ENCODE results near the gene STK35. TPM values are rescaled to one million over a fixed set of nuclear protein-coding genes. Genes with fewer than 3 reads are reported as not detected.

STK35 gene
- total RNA-seq, 1 donor from 2014 or later, result 21.8 TPM

GRCh38 chr20:2093883-2094282, 7.7 kb upstream of the STK35 start:
- Histone ChIP-seq H3K27me3 (no peaks in the 10 kb centered on the region), H3K9me3 (ENCODE audit: low read depth) (no peaks in the 10 kb centered on the region), H3K36me3 (no peaks in the 10 kb centered on the region), H3F3A (ENCODE audit: low read depth) (peaks cover 17% of the 10 kb centered on the region), H3K9ac (no peak overlapping the region), H2AFZ (replicated peaks) (no peak overlapping the region), H3K79me2 (ENCODE audit: low read depth) (no peaks in the 10 kb centered on the region), H4K20me1 (ENCODE audit: low read depth) (no peaks in the 10 kb centered on the region), H3K4me1 (peaks cover 7% of the 10 kb centered on the region), H3K4me2 (no peak overlapping the region), H3K4me3 (no peak overlapping the region), H3K27ac (no peak overlapping the region)
- Mint-ChIP-seq H3K4me3 (no peak overlapping the region), H3K27ac (no peak overlapping the region), H3K27me3 (ENCODE audit: insufficient read depth, low read depth) (peaks cover 6% of the 10 kb centered on the region), H3K9me3 (no peaks in the 10 kb centered on the region), H3K4me1 (peaks cover 10% of the 10 kb centered on the region), H3K36me3 (no peaks in the 10 kb centered on the region)
- peak; percentile 8 for DNase-seq (ENCODE audit: low spot score)
- TF ChIP-seq EZH2 (IDR thresholded peaks at IDR 0.05), result no peak
- TF ChIP-seq EZH2phosphoT487 (IDR thresholded peaks at IDR 0.05), result no peak
- TF ChIP-seq CTCF (IDR thresholded peaks at IDR 0.05), result no peak

GRCh38 chr20:2101865-2102584, 398 bp downstream of the STK35 start:
- Mint-ChIP-seq H3K9me3 (no peaks in the 10 kb centered on the region), H3K4me1 (peaks cover 37% of the 10 kb centered on the region), H3K27me3 (ENCODE audit: insufficient read depth, low read depth) (peaks cover 3% of the 10 kb centered on the region), H3K27ac (peak overlapping the region; percentile 100), H3K36me3 (peaks cover 17% of the 10 kb centered on the region), H3K4me3 (peak overlapping the region; percentile 94)
- Histone ChIP-seq H2AFZ (replicated peaks) (peak overlapping the region; percentile 91), H4K20me1 (ENCODE audit: low read depth) (peaks cover 41% of the 10 kb centered on the region), H3K4me1 (peaks cover 28% of the 10 kb centered on the region), H3K4me2 (peak overlapping the region; percentile 99), H3F3A (ENCODE audit: low read depth) (peaks cover 31% of the 10 kb centered on the region), H3K36me3 (peaks cover 4% of the 10 kb centered on the region), H3K9ac (peak overlapping the region; percentile 99), H3K79me2 (ENCODE audit: low read depth) (peaks cover 43% of the 10 kb centered on the region), H3K9me3 (ENCODE audit: low read depth) (no peaks in the 10 kb centered on the region), H3K4me3 (peak overlapping the region; percentile 98), H3K27me3 (no peaks in the 10 kb centered on the region), H3K27ac (peak overlapping the region; percentile 100)
- no peak for TF ChIP-seq EZH2 (IDR thresholded peaks at IDR 0.05)
- no peak for TF ChIP-seq EZH2phosphoT487 (IDR thresholded peaks at IDR 0.05)
- TF ChIP-seq CTCF (IDR thresholded peaks at IDR 0.05), result no peak
- DNase-seq (ENCODE audit: low spot score), result peak; percentile 97

GRCh38 chr20:2102585-2103460, 1.2 kb downstream of the STK35 start:
- Histone ChIP-seq H3K27ac (peak overlapping the region; percentile 100), H3K4me3 (peak overlapping the region; percentile 98), H3F3A (ENCODE audit: low read depth) (peaks cover 31% of the 10 kb centered on the region), H3K4me1 (peaks cover 28% of the 10 kb centered on the region), H3K4me2 (peak overlapping the region; percentile 99), H3K9me3 (ENCODE audit: low read depth) (no peaks in the 10 kb centered on the region), H3K36me3 (peaks cover 4% of the 10 kb centered on the region), H3K27me3 (no peaks in the 10 kb centered on the region), H3K79me2 (ENCODE audit: low read depth) (peaks cover 51% of the 10 kb centered on the region), H2AFZ (replicated peaks) (peak overlapping the region; percentile 91), H3K9ac (peak overlapping the region; percentile 99), H4K20me1 (ENCODE audit: low read depth) (peaks cover 49% of the 10 kb centered on the region)
- DNase-seq (ENCODE audit: low spot score), result peak; percentile 96
- Mint-ChIP-seq H3K36me3 (peaks cover 17% of the 10 kb centered on the region), H3K4me3 (peak overlapping the region; percentile 94), H3K4me1 (peaks cover 37% of the 10 kb centered on the region), H3K9me3 (no peaks in the 10 kb centered on the region), H3K27ac (peak overlapping the region; percentile 100), H3K27me3 (ENCODE audit: insufficient read depth, low read depth) (peaks cover 3% of the 10 kb centered on the region)
- TF ChIP-seq CTCF (IDR thresholded peaks at IDR 0.05), result no peak
- no peak for TF ChIP-seq EZH2phosphoT487 (IDR thresholded peaks at IDR 0.05)
- no peak for TF ChIP-seq EZH2 (IDR thresholded peaks at IDR 0.05)
